ENCODE data around the gene SEC14L6. TPM values are rescaled to one million over a fixed set of nuclear protein-coding genes. Genes with fewer than 3 reads are reported as not detected.

The SEC14L6 gene
- total RNA-seq, 4 donors from 2014 or later: not detected

DNA sequence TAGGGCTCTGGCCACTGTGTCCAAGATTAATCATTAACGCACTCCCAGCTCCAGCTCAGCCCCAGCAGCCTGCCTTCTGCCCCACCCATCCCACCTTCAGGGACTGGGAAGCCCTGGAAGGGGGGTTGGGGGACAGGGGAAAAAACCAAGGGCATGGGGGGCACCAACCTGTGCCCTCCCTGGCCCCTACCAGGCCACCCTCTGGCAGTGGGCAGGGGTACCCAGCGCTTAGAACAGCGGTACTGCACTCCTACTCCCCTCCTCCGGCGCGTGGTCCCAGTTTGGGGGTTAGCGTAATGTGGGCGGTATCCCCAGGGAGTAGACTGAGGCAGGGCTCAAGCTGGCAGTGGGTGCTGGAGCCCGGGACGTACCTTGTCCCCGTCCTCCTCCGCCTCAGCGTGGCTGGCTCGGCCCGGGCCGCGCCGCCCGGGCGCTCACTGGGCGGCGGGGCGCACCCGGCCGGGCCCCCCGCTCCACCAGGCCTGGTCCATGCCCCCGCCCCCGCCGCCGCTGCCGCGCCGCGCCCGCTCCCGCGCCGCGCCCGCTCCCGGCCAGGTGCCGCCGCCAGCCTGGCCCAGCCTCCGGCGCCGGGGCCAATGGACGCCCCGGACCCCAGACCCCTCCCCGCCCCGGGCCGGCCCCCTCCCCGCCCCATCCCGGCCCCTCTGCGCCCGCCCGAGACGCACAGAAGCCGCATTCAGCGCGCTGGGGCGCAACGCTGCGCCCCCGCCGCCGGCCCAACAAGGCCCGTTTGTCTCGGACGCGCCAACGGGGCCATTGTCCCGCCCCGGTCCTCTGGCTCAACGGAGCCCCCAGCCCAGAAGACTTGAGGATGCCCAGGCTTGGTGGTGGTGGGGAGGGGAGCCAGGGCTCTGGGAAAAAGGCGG is 27.8 kb upstream of the SEC14L6 start, which contains the start of gene GAL3ST1:
TSS of gene GAL3ST1 (minus strand) at position 571 of the 887 bp plus-strand sequence. CDS start 17,273 bp downstream, outside the sequence.
- H3K36me3 ChIP-seq: peaks cover 0 to 40% of the 10 kb centered on the region in 2 donors
- no peak for DNase-seq
- no peak for ATAC-seq
- H3K27me3 ChIP-seq: no peaks in the 10 kb centered on the region
- no peak within 1 kb of the TSS for H3K4me3 ChIP-seq
- intact Hi-C loops (cut with DNase I; ENCODE audit: low total_unique reads) (no loop called here), in situ Hi-C loops (cut with MboI; ENCODE audit: low sequenced_read_pairs in 4 of 4) (no loop called here)
- no peak within 1 kb of the TSS for H3K27ac ChIP-seq
- H3K4me1 ChIP-seq: peaks cover 0 to 10% of the 10 kb centered on the region in 2 donors
- TF ChIP-seq POLR2A (IDR thresholded peaks at IDR 0.05): no peak
- TF ChIP-seq, protein P1, sequence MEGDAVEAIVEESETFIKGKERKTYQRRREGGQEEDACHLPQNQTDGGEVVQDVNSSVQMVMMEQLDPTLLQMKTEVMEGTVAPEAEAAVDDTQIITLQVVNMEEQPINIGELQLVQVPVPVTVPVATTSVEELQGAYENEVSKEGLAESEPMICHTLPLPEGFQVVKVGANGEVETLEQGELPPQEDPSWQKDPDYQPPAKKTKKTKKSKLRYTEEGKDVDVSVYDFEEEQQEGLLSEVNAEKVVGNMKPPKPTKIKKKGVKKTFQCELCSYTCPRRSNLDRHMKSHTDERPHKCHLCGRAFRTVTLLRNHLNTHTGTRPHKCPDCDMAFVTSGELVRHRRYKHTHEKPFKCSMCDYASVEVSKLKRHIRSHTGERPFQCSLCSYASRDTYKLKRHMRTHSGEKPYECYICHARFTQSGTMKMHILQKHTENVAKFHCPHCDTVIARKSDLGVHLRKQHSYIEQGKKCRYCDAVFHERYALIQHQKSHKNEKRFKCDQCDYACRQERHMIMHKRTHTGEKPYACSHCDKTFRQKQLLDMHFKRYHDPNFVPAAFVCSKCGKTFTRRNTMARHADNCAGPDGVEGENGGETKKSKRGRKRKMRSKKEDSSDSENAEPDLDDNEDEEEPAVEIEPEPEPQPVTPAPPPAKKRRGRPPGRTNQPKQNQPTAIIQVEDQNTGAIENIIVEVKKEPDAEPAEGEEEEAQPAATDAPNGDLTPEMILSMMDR (IDR thresholded peaks at IDR 0.05 in 4 of 5, conservative IDR thresholded peaks at IDR 0.05 in 1 of 5): no peak
- no peaks in the 10 kb centered on the region for H3K9me3 ChIP-seq

DNA sequence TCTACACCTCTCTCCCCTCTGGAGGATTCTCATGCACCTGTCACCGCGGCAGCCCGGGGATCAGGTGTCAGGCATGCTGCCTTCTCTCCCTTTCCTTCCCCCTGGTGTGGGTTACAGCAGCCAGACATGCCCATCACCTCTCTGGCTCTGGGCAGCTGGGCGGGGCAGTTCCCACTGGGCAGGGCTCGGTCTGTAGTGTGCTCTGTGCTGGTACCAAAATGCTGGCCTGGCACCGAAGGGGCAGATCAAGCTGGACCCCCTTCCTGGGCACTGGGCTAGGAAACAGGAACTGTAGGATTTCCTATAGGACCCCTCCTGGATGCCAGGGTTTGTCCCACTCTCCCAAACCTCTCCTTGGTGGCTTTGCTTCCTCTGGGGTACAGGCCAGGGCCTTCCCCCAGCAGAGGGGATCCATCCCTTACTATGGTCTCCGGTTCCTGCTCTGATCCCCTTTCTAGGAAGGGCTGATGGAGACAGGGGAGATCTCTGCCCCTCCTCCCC is 27.1 kb upstream of the SEC14L6 start:
- ATAC-seq (peak; percentile 69 to 71), DNase-seq (peak; percentile 26 to 63)
- TF ChIP-seq POLR2A (IDR thresholded peaks at IDR 0.05): no peak
- TF ChIP-seq, protein P1 (IDR thresholded peaks at IDR 0.05 in 4 of 5, conservative IDR thresholded peaks at IDR 0.05 in 1 of 5): no peak
- intact Hi-C loops (cut with DNase I; ENCODE audit: low total_unique reads) (no loop called here), in situ Hi-C loops (cut with MboI; ENCODE audit: low sequenced_read_pairs in 4 of 4) (no loop called here)
- Histone ChIP-seq H3K27ac (no peak overlapping the region), H3K4me1 (peaks cover 0 to 10% of the 10 kb centered on the region in 2 donors), H3K36me3 (peaks cover 0 to 33% of the 10 kb centered on the region in 2 donors), H3K4me3 (no peak overlapping the region), H3K9me3 (no peaks in the 10 kb centered on the region), H3K27me3 (no peaks in the 10 kb centered on the region)

DNA sequence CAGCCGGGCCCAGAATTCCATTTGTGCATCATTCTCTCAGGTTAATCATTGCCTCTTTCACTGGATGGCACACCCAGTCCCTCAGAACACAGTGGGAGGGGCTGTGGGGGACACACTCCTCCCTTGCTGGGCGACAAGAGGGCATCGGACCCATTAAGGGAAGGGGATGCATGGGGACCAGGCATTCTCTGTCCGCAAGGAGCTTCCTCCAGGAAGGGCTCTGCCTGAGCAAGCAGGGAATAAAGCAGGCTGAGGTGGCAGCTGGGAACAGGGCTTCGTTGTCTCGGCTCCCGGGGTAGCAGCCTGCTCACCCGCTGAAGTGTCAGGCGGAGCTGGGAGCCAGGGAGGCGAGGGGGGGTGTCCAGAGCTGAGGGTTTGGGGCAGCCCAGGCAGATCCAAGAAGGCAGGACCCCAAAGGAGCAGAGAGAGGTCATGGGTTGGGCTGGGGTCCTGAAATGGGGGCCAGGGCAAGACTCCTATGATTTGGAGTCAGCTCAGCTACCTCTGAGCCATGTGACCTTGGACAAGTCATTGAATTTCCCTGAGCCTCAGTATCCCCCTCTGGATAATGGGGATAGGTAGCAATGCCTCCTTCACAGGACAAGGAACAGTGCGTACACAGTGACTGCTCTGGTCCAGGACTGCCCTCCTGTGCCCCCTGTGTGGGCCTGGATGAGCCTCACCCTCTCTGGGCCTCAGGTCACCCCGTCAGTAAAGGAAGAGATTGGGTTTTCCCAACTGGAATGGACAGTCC is 26.5 kb upstream of the SEC14L6 start:
- no peak overlapping the region for H3K4me3 ChIP-seq
- H3K9me3 ChIP-seq: no peaks in the 10 kb centered on the region
- intact Hi-C loops (cut with DNase I; ENCODE audit: low total_unique reads): no loop called here
- TF ChIP-seq POLR2A (IDR thresholded peaks at IDR 0.05): no peak
- TF ChIP-seq, protein P1 (IDR thresholded peaks at IDR 0.05 in 4 of 5, conservative IDR thresholded peaks at IDR 0.05 in 1 of 5): no peak
- peak in 1 of 2 donors; percentile 11 for ATAC-seq
- in situ Hi-C loops (cut with MboI; ENCODE audit: low sequenced_read_pairs in 4 of 4): no loop called here
- H3K36me3 ChIP-seq: peaks cover 0 to 27% of the 10 kb centered on the region in 2 donors
- H3K27ac ChIP-seq: no peak overlapping the region
- DNase-seq: no peak
- H3K4me1 ChIP-seq: peaks cover 0 to 10% of the 10 kb centered on the region in 2 donors
- H3K27me3 ChIP-seq: no peaks in the 10 kb centered on the region

DNA sequence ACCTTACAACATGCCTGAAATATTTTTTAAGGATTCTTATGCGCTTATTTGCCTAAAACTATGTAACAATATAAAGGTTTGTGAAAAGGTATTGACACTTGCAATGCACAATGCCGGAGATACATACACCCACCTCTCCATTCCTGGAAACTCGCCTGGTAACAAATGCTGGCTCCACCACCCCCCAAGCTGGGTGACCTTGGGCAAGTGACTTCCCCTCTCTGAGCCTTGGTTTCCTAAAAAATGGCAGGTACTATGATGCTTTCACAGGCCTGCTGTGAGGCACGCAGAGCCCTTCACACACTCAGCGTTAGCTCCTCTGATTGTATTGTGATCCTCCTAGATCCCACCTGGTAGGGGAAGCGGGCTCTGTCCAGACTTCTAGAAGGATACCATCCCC is 25.7 kb upstream of the SEC14L6 start:
- Histone ChIP-seq H3K9me3 (no peaks in the 10 kb centered on the region), H3K27ac (no peak overlapping the region), H3K4me3 (no peak overlapping the region), H3K36me3 (peaks cover 0 to 19% of the 10 kb centered on the region in 2 donors), H3K27me3 (no peaks in the 10 kb centered on the region), H3K4me1 (peaks cover 0 to 10% of the 10 kb centered on the region in 2 donors)
- TF ChIP-seq POLR2A (IDR thresholded peaks at IDR 0.05): no peak
- TF ChIP-seq, protein P1 (IDR thresholded peaks at IDR 0.05 in 4 of 5, conservative IDR thresholded peaks at IDR 0.05 in 1 of 5): no peak
- in situ Hi-C loops (cut with MboI; ENCODE audit: low sequenced_read_pairs in 4 of 4) (no loop called here), intact Hi-C loops (cut with DNase I; ENCODE audit: low total_unique reads) (no loop called here)
- DNase-seq (no peak), ATAC-seq (no peak)
